Panc1 (cell line): Measurements from ENCODE around the gene ZNF497. TPM values are rescaled to one million over a fixed set of nuclear protein-coding genes. Genes with fewer than 3 reads are reported as not detected.

Source experiments
- ATAC-seq: fragments of 200-7000 bp; cut with Tn5 transposase; 2 replicates; pipeline ENCODE4 v1.9.1; 2020; ENCODE audit warnings: mild to moderate bottlenecking, moderate library complexity
- BruUV-seq: library from RNA; stranded (reverse); fragments of 400-500 nt; replicated peaks from 2 replicates; lab custom pipeline; 2021; lab: Mats Ljungman, UMichigan
- CTCF ChIA-PET: fragments of 300-600 bp; sonication (Branson Sonifier 250); formaldehyde crosslinking; loops from one replicate; lab custom pipeline; 2022; ENCODE audit warnings: antibody characterized with exemption; lab: Charles Lee
- POLR2A ChIA-PET: fragments of 300-600 bp; sonication (Branson Sonifier 250); formaldehyde crosslinking; loops from one replicate; lab custom pipeline; 2022; ENCODE audit warnings: antibody characterized with exemption; lab: Charles Lee
- DNase-seq: peaks from one replicate; pipeline ENCODE4 v3.0.0-alpha.2; 2010; ENCODE audit warnings: low read depth, low spot score
- H3K27ac ChIP-seq: 2 replicates; pipeline ENCODE4 v1.5.1; 2011; ENCODE audit warnings: mild to moderate bottlenecking, low read length, inconsistent platforms
- H3K27me3 ChIP-seq: fragments of 200-500 bp; sonication (Bioruptor generic); 2 replicates; pipeline ENCODE4 v1.6.0; 2014; ENCODE audit warnings: low read length, inconsistent platforms; ENCODE audit not compliant: control insufficient read depth, insufficient read depth
- H3K36me3 ChIP-seq: fragments of 200-500 bp; sonication (Bioruptor generic); 2 replicates; pipeline ENCODE4 v1.5.1; 2014; ENCODE audit warnings: inconsistent platforms, mild to moderate bottlenecking, low read length, moderate library complexity; ENCODE audit not compliant: control insufficient read depth, insufficient read depth
- H3K4me1 ChIP-seq: 2 replicates; pipeline ENCODE4 v1.5.1; 2011; ENCODE audit warnings: inconsistent platforms, mild to moderate bottlenecking, low read length, moderate library complexity; ENCODE audit not compliant: control insufficient read depth, insufficient read depth
- H3K4me3 ChIP-seq, 2 experiments: 2 replicates each; pipeline ENCODE4 v1.5.1; 2011 to 2012; ENCODE audit warnings: low read depth in 2 of 2, low read length in 2 of 2, mild to moderate bottlenecking in 2 of 2, inconsistent platforms in 1 of 2, moderate library complexity in 1 of 2
- H3K9me3 ChIP-seq: fragments of 200-500 bp; sonication (Bioruptor generic); 2 replicates; pipeline ENCODE4 v1.5.1; 2014; ENCODE audit warnings: low read depth, mild to moderate bottlenecking, inconsistent platforms, low read length, moderate library complexity; ENCODE audit not compliant: control insufficient read depth, insufficient read depth
- POLR2AphosphoS5 ChIP-seq: IDR thresholded peaks from 2 replicates; pipeline ENCODE4 v1.6.1; 2012; ENCODE audit warnings: mild to moderate bottlenecking, low read depth, low read length, moderate library complexity
- SIN3A ChIP-seq: IDR thresholded peaks from 2 replicates; pipeline ENCODE4 v1.6.1; 2012; ENCODE audit warnings: low read depth, mild to moderate bottlenecking, low read length, moderate library complexity, borderline replicate concordance; ENCODE audit not compliant: insufficient read depth
- TCF7L2 ChIP-seq: IDR thresholded peaks from 2 replicates; pipeline ENCODE4 v1.6.1; 2011; ENCODE audit warnings: mild to moderate bottlenecking, low read depth, low read length, inconsistent platforms
- in situ Hi-C: cut with HindIII; loops from 2 replicates; pipeline ENCODE4 v1.10.0; 2016; ENCODE audit warnings: low sequenced_read_pairs, low pct_unique_long_range_greater_than_20kb
- intact Hi-C: fragments of 100-400 bp; cut with micrococcal nuclease; formaldehyde crosslinking; loops from one replicate; pipeline ENCODE4 v1.10.0; 2022; ENCODE audit not compliant: unreplicated experiment
- total RNA-seq: library from RNA; stranded (reverse); gene quantifications from one replicate; pipeline ENCODE4 v1.2.1, GENCODE V29; 2021; ENCODE audit not compliant: unreplicated experiment
- TF ChIP-seq, protein P1 (sequence below): fragments of 450-650 bp; IDR thresholded peaks from 2 replicates; pipeline ENCODE4 v1.5.1; 2017; ENCODE audit warnings: mild to moderate bottlenecking
- TF ChIP-seq, protein P2 (sequence below), 2 experiments: IDR thresholded peaks; 2 replicates each; pipeline ENCODE4 v1.6.1; 2011 to 2012; ENCODE audit warnings: low read depth in 2 of 2, control low read depth in 1 of 2, low read length in 1 of 2, mild to moderate bottlenecking in 1 of 2, moderate library complexity in 1 of 2; ENCODE audit not compliant: insufficient read depth in 1 of 2

Gene ZNF497
- total RNA-seq, 1 experiment from 2014 or later = 1.9 TPM

DNA sequence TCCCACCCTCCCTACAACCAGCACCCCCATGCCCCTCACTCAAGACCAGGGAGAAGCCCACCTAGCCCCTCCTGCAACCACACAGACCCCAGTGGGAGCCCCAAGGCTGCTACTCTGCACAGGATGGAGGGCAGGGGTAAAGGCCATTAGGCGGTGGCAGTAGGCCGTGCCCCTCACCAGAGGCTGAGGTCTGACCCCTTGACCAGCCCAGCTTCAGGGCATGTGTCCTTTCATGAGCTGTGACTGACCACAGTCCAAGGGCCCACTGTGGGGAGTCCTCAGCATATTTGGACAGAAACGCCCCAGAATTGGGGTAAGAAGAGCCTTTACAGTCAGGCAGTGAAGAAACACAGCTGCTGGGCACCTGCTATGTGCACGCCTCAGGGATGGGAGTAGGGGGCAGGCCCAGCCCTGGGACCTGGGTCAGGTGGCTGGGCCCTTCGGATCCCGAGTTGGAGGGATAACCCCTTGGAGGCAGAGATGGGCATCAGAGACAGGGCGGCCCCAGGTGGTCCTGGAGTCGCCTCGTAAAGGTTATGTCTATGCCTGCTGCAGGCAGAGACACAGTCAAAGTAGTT is 22.9 kb upstream of the ZNF497 start:
- Histone ChIP-seq H3K27ac (peak overlapping the region; percentile 99), H3K4me3 (peak overlapping the region; percentile 97 to 98; a peak in 3 of 4 replicates), H3K27me3 (no peaks in the 10 kb centered on the region), H3K4me1 (peaks cover 37% of the 10 kb centered on the region), H3K9me3 (no peaks in the 10 kb centered on the region), H3K36me3 (peaks cover 21% of the 10 kb centered on the region)
- DNase-seq (no peak), ATAC-seq (no peak)
- in situ Hi-C loops = no loop called here
- ChIA-PET POLR2A (interaction anchor here (1.6 kb wide), 1 partner anchor 22 kb away, joined by 6 read pairs; no protein-coding TSS in a partner anchor), CTCF (no interaction called here)
- TF ChIP-seq TCF7L2 (no peak), POLR2AphosphoS5 (no peak), SIN3A (no peak)
- TF ChIP-seq, protein P1, sequence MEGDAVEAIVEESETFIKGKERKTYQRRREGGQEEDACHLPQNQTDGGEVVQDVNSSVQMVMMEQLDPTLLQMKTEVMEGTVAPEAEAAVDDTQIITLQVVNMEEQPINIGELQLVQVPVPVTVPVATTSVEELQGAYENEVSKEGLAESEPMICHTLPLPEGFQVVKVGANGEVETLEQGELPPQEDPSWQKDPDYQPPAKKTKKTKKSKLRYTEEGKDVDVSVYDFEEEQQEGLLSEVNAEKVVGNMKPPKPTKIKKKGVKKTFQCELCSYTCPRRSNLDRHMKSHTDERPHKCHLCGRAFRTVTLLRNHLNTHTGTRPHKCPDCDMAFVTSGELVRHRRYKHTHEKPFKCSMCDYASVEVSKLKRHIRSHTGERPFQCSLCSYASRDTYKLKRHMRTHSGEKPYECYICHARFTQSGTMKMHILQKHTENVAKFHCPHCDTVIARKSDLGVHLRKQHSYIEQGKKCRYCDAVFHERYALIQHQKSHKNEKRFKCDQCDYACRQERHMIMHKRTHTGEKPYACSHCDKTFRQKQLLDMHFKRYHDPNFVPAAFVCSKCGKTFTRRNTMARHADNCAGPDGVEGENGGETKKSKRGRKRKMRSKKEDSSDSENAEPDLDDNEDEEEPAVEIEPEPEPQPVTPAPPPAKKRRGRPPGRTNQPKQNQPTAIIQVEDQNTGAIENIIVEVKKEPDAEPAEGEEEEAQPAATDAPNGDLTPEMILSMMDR = no peak
- TF ChIP-seq, protein P2, sequence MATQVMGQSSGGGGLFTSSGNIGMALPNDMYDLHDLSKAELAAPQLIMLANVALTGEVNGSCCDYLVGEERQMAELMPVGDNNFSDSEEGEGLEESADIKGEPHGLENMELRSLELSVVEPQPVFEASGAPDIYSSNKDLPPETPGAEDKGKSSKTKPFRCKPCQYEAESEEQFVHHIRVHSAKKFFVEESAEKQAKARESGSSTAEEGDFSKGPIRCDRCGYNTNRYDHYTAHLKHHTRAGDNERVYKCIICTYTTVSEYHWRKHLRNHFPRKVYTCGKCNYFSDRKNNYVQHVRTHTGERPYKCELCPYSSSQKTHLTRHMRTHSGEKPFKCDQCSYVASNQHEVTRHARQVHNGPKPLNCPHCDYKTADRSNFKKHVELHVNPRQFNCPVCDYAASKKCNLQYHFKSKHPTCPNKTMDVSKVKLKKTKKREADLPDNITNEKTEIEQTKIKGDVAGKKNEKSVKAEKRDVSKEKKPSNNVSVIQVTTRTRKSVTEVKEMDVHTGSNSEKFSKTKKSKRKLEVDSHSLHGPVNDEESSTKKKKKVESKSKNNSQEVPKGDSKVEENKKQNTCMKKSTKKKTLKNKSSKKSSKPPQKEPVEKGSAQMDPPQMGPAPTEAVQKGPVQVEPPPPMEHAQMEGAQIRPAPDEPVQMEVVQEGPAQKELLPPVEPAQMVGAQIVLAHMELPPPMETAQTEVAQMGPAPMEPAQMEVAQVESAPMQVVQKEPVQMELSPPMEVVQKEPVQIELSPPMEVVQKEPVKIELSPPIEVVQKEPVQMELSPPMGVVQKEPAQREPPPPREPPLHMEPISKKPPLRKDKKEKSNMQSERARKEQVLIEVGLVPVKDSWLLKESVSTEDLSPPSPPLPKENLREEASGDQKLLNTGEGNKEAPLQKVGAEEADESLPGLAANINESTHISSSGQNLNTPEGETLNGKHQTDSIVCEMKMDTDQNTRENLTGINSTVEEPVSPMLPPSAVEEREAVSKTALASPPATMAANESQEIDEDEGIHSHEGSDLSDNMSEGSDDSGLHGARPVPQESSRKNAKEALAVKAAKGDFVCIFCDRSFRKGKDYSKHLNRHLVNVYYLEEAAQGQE (IDR thresholded peaks at IDR 0.05; ENCODE audit: insufficient read depth in 1 of 2, low read depth in 2 of 2, low read length in 1 of 2) = no peak
- intact Hi-C loops = loop anchor here (5.0 kb wide), 1 partner anchor 58 kb away; the partner anchor contains the start of gene ZSCAN22
- no TSS peak for BruUV-seq

DNA sequence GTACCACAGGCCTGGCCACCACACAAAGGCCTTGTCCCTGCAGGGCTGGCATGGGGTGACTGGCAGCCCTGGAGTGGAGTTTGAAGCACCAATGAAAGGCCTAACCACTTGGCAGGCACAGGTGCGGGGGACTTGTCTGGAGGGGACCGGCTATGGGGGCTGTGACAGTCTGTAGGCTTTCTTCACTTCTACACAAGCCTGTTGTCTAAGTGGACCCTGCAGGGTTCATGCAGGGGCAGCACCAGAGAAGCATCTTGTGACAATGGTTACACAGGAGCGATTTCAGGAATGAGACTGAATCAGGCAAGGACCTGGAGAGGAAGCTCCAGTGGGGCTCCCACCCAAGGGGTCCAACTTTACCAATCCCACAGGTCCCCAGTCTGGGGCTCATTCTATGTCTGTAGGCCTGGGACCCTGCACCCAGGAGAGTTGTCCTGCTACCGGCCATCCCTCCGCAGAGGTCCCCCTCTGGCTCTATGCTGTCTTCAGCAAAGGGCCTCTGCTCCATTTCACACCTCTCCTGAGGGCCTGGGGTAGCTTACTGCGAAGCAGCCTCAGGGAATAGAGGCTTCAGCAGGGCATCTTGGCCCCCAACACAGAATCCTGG is 20.5 kb upstream of the ZNF497 start:
- POLR2A ChIA-PET = interaction anchor here (0.6 kb wide), 1 partner anchor 153 kb away, joined by 3 read pairs; no protein-coding TSS in a partner anchor
- peaks cover 9% of the 10 kb centered on the region for H3K36me3 ChIP-seq
- no peaks in the 10 kb centered on the region for H3K27me3 ChIP-seq
- in situ Hi-C loops (no loop called here), intact Hi-C loops (no loop called here)
- no peaks in the 10 kb centered on the region for H3K9me3 ChIP-seq
- CTCF ChIA-PET = no interaction called here
- DNase-seq (no peak), ATAC-seq (no peak)
- H3K4me3 ChIP-seq = no peak overlapping the region
- TF ChIP-seq, protein P2 (IDR thresholded peaks at IDR 0.05; ENCODE audit: insufficient read depth in 1 of 2, low read depth in 2 of 2, low read length in 1 of 2) = no peak
- TF ChIP-seq TCF7L2 (no peak), POLR2AphosphoS5 (no peak), SIN3A (no peak)
- no peak overlapping the region for H3K27ac ChIP-seq
- peaks cover 35% of the 10 kb centered on the region for H3K4me1 ChIP-seq
- BruUV-seq = no TSS peak
